ACHN (cell line): ENCODE measurements around the gene ST6GALNAC4.
A peak's percentile ranks its signal among the peaks of the same experiment; 100 is the strongest.

Source experiments
- DNase-seq: peaks from one replicate; pipeline ENCODE4 v3.0.0-alpha.2; 2015
- in situ Hi-C: cut with HindIII; loops from 2 replicates; pipeline ENCODE4 v1.10.0; 2017; ENCODE audit warnings: low sequenced_read_pairs, low pct_ligation_motif_present, low pct_unique_long_range_greater_than_20kb

Gene ST6GALNAC4

GRCh38 chr9:127919253-127919815, 2.5 kb upstream of the ST6GALNAC4 start:
- in situ Hi-C loops: no loop called here
- DNase-seq: peak; percentile 98

GRCh38 chr9:127918183-127919107, 1.6 kb upstream of the ST6GALNAC4 start:
- in situ Hi-C loops: no loop called here
- DNase-seq: peak; percentile 17

DNA sequence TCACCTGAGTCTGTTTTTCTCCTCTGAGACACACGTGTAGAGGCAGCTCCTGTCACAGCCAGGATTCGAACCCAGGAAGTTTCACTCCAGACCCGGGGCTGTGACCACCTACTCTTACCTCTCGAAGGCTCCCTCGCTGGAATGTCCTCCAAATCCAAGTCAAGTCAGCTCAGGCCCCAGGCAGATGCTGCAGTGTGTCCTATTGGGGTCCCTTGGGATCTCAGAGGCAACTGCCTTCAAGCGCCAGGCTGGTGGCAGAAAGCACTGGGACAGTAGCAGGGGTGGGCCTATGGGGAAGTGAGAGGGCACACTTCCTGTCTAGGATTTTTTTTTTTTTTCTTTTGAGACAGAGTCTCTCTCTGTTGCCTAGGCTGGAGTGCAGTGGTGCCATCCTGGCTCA, 762 bp upstream of the ST6GALNAC4 start:
- in situ Hi-C loops: no loop called here

GRCh38 chr9:127915801-127916719, 781 bp downstream of the ST6GALNAC4 start:
- in situ Hi-C loops: no loop called here

More for the DNA sequence above, 762 bp upstream of the ST6GALNAC4 start:
- DNase-seq: no peak

GRCh38 chr9:127915325-127915752, 1.5 kb downstream of the ST6GALNAC4 start:
- no peak for DNase-seq
- in situ Hi-C loops: no loop called here

More at GRCh38 chr9:127915801-127916719, 781 bp downstream of the ST6GALNAC4 start:
- no peak for DNase-seq

GRCh38 chr9:127913682-127914081, 3.2 kb downstream of the ST6GALNAC4 start:
- no peak for DNase-seq
- in situ Hi-C loops: no loop called here

DNA sequence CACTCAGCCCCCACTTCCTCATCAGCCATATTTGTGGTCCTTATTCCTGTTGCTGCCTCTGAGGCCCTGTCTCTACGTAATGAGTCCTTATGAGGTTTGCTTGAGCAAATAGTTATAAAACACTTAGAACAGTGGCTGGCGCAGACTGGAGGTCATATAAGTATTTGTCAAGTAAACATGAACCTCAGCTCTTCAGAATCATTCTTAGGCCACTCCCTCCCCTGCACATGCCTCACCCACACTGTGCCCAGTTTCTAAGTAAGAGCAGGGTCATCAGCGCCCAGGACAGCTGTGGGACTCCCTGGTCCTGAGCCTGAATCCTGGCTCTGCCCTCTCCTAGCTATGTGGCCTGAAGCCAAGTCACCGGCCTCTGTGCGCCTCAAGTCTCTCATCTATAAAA, 4.0 kb downstream of the ST6GALNAC4 start:
- DNase-seq: no peak
- in situ Hi-C loops: no loop called here

GRCh38 chr9:127912296-127912695, 4.5 kb downstream of the ST6GALNAC4 start:
- DNase-seq: no peak
- in situ Hi-C loops: no loop called here

DNA sequence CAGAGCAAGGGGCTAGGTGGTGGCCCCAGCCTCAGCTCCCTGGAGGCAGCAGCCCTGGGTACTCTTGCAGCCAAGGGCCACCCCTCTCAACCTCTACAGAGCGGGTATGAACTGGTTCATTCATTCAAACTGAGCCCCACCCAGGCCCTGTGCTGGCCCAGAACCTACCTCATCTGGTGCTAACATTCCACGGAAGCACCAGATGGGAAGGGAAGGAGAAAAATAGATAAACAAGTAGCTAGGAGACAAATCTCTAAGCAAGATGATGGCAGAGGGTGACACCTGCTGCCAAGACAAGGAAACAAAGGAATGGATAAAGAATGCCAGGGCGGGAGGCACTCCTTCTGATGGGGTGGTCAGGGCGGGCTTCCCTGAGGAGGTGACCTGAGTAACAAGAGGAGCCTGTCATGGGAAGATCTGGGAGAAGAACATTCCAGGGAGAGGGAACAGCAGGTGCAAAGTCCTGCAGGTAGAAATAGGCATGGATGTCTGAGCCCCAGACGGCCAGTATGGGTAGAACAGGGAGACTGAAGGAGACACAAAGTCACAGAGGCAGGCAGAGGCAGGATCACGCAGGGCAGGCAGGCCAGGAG, 6.1 kb downstream of the ST6GALNAC4 start:
- peak; percentile 27 for DNase-seq
- in situ Hi-C loops: no loop called here

DNA sequence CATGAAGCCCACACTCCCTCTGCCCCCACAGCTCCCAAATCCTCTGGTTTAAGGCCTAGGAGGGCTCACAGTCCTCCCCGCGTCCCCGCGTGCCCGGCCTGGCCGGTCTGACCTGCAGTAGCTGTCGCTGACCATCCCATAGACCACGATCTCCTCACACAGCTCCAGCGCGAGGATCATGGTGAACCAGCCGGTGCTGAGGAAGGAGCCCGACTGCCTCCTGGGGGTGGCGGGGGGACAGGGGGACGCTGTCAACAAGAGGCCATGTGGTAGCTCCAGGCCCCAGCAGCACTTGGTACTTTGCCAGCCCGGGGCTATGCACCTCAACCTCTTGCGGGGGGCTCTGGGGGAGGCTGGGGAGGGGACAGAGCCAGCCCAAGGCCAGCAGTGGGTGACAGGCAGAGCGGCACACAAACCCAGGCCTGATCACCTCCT, 7.0 kb downstream of the ST6GALNAC4 start:
- no peak for DNase-seq
- in situ Hi-C loops: no loop called here

DNA sequence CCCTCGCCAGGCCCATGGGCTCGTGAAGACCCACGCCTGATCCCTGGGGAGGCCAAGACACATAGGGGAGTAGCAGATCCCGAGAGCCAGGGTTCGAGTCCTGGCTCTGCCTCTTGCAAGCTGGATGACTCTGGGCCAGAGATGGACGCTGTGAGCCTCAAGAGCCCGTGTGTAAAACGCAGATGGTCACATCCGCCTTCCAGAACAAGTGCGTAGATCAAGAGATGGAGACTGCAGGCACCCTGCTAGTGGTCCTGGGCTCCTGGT, 8.2 kb downstream of the ST6GALNAC4 start:
- no peak for DNase-seq
- in situ Hi-C loops: no loop called here

DNA sequence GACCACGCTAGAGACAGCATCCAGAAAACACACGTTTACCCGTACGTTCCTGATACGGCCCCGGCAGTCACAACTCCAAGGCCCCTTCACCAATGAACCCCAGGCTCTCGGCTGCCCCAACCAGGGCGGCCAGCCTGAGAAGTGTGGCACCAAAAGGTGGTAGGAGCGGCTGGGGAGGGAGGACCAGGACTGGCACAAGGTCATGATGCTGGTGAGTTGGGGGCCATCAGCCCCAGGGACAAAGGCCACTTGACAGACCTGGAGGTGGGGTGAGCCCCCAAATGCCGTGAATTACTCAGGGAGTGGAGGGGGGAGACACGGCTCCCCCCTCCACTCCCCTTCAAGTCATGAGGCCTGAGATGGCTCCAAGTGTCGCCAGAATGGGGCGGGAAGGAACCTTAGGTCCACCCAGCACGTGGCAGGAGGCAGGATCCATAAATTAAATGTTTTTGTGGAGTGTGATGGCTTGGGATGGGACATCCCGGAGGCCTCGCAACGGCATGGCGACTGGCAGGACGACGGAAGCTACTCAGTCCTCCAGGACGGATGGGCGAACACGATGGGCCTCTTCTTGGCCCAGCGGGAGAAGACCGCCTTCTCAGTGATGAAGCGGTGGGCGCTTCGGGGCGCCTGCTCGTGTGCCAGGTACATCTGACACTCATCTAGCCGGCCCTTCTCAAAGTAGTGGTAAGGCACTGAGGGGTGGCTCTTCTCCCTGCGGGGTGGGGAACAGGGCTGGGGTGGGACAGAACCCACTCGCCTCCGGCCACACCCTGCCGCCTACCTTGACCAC, 8.8 kb downstream of the ST6GALNAC4 start:
- in situ Hi-C loops: no loop called here
- DNase-seq: no peak

GRCh38 chr9:127905788-127906191, 11.1 kb downstream of the ST6GALNAC4 start:
- DNase-seq: no peak
- in situ Hi-C loops: no loop called here

- DNase-seq: no peak
- in situ Hi-C loops: no loop called here
Observed at GRCh38 chr9:127905004-127905728, 11.7 kb downstream of the ST6GALNAC4 start.

GRCh38 chr9:127904561-127905003, 12.3 kb downstream of the ST6GALNAC4 start:
- no peak for DNase-seq
- in situ Hi-C loops: no loop called here

DNA sequence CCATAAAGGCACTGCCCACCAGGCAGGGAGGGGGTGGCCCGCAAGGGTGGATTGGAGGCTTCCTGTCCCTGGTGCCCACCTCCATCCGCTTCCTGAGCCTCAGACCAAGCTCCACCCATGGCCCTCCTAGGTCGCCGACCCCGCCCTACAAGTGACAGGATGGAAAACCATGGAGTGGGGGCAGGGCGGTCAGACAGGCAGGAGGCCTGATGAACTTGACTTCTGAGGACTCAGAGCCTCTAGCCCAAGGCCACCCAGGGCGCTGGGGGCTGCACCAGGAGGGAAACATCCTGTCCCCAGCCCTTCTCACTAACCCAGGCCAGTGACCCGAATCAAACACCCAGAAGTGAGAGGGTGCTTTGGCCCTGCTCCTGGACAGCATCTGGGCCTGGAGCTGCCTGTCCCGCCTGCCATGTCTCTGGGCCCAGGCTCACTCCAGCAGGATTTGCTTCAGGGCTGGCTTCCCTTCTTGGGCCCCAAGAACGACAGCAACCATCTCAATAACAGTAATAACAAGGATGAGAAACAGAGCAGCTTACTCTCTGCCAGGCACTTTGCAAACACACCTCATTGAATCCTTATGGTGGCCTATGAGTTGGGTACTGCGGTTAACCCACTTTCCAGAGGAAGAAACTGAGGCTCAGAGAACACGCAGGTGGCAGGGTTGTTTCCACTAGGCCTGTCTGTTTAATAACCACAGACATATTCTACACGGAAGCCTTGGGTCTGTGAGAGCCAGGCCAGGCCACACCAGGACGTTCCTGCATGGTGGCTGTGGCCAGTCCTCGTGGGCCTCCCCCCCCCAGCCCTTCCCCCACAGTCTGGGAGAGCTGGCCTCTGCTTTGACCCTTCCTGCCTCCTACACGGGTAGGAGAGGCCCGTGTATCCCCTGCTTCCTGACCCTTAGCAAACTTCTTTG, 13.0 kb downstream of the ST6GALNAC4 start:
- DNase-seq: no peak
- in situ Hi-C loops: no loop called here
